HEK293T (cell line): Measurements from ENCODE around the gene DNAAF3.

Experiments
- CTCF ChIA-PET: fragments of 350-600 bp; formaldehyde crosslinking; extraction: SDS; loops from one replicate; lab custom pipeline; 2021; ENCODE audit warnings: antibody characterized with exemption, inconsistent platforms; lab: Yijun Ruan, JAX
- POLR2A ChIA-PET: fragments of 350-600 bp; formaldehyde crosslinking; extraction: SDS; loops from one replicate; lab custom pipeline; 2020; ENCODE audit warnings: antibody characterized with exemption, inconsistent platforms; lab: Yijun Ruan, JAX
- DNase-seq: peaks from one replicate; pipeline ENCODE4 v3.0.0; 2012; ENCODE audit warnings: mixed read lengths; ENCODE audit errors: extremely low spot score
- ARNT ChIP-seq: fragments of 450-650 bp; IDR thresholded peaks from 2 replicates; pipeline ENCODE4 v1.6.1; 2017; ENCODE audit warnings: mild to moderate bottlenecking
- CTBP1 ChIP-seq: fragments of 450-650 bp; IDR thresholded peaks from 2 replicates; pipeline ENCODE4 v1.6.1; 2016; ENCODE audit warnings: borderline replicate concordance
- ELF4 ChIP-seq: fragments of 450-650 bp; IDR thresholded peaks from 2 replicates; pipeline ENCODE4 v1.6.1; 2017; ENCODE audit warnings: antibody characterized with exemption
- FOXK2 ChIP-seq: fragments of 450-650 bp; IDR thresholded peaks from 2 replicates; pipeline ENCODE4 v1.6.1; 2016; ENCODE audit warnings: mild to moderate bottlenecking
- HDGF ChIP-seq: fragments of 450-650 bp; IDR thresholded peaks from 2 replicates; pipeline ENCODE4 v1.6.1; 2017; ENCODE audit warnings: antibody characterized with exemption, borderline replicate concordance
- L3MBTL2 ChIP-seq: fragments of 450-650 bp; conservative IDR thresholded peaks from 2 replicates; pipeline ENCODE4 v1.6.1; 2016; ENCODE audit warnings: mild to moderate bottlenecking
- LEF1 ChIP-seq: fragments of 450-650 bp; IDR thresholded peaks from 2 replicates; pipeline ENCODE4 v1.6.1; 2017; ENCODE audit warnings: mild to moderate bottlenecking, borderline replicate concordance
- NFRKB ChIP-seq: fragments of 450-650 bp; IDR thresholded peaks from 2 replicates; pipeline ENCODE4 v1.6.1; 2016; ENCODE audit warnings: mild to moderate bottlenecking, moderate library complexity
- SUZ12 ChIP-seq: fragments of 450-650 bp; IDR thresholded peaks from 2 replicates; pipeline ENCODE4 v1.6.1; 2016; ENCODE audit warnings: mild to moderate bottlenecking
- TARDBP ChIP-seq: fragments of 450-650 bp; IDR thresholded peaks from 2 replicates; pipeline ENCODE4 v1.6.1; 2016
- ZNF384 ChIP-seq: fragments of 450-650 bp; IDR thresholded peaks from 2 replicates; pipeline ENCODE4 v1.6.1; 2016
- TF ChIP-seq, protein P1 (sequence below): fragments of 450-650 bp; IDR thresholded peaks from 2 replicates; pipeline ENCODE4 v1.6.1; 2016

DNAAF3 gene

DNA sequence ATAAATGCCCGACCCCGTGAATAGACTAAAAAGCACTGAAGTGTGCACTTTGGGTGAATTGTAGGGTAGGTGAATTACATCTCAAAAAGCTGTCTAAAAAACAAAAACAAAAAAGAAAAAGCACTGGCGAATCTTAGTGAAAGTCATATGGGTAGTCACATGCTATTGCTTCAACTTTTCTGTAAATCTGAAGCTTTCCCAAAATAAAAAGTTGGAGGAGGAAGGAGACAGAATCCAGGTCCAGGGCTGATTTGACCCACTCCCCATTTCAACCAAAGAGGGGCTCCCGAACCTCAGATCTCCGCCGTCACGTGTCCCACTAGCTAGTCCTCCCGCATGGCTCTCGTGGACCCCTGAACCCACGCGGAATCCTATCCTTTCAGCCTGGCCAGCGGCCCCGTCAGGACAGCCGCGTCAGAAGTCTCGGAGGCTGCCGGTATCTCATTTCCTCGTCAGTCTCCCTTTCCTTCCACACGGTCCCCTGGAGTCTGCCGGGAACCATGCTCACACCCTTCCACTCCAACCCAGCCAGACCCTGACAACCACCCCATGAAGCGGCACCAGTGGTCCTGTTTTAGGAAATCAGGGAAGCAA lies 55.1 kb downstream of the DNAAF3 start:
- ChIA-PET POLR2A (no interaction called here), CTCF (no interaction called here)
- no peak for DNase-seq
- TF ChIP-seq CTBP1 (no peak), ELF4 (no peak), ZNF384 (no peak), FOXK2 (no peak), SUZ12 (no peak), HDGF (no peak), L3MBTL2 (no peak), NFRKB (no peak)
- TF ChIP-seq, protein P1, sequence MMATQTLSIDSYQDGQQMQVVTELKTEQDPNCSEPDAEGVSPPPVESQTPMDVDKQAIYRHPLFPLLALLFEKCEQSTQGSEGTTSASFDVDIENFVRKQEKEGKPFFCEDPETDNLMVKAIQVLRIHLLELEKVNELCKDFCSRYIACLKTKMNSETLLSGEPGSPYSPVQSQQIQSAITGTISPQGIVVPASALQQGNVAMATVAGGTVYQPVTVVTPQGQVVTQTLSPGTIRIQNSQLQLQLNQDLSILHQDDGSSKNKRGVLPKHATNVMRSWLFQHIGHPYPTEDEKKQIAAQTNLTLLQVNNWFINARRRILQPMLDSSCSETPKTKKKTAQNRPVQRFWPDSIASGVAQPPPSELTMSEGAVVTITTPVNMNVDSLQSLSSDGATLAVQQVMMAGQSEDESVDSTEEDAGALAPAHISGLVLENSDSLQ = no peak

DNA sequence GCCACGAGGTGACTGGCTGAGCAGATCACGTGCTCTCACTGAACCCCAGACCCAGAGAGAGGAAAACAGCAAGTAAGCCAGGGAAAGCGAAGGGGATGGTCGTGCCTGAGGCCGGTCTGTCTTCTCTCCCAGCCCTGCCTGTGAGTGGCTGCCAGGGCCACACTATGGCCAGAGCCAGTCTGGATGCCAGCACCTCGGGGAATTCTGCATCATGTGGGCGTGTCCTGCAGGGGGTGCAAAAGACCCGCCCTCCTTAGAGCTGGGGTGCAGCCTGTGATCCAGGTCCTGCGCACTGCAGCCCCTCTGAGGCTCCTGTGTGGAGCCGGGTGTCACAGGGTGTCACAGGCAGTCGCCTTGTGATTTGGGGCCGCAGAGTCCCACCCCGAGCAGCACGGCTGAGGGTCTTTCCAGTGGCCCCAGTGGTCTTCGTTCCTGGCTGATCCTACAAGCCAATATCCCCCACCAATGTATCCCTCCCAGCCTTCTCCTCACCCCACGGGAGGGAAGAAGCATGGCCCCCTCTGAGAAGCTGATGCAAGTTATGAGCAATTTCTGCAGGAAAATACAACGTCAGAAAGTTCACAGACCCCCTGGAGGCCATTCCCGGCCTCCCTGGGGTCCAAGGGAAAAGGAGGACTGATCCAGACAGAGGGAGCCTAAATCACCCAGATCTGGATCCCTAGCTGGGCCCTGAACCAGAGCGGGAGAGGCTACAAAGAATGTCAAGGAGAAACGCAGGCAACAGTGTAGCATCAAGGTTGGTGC lies 56.7 kb downstream of the DNAAF3 start:
- POLR2A ChIA-PET = no interaction called here
- DNase-seq = no peak
- CTCF ChIA-PET = no interaction called here
- TF ChIP-seq ZNF384 (no peak), NFRKB (no peak), LEF1 (no peak), FOXK2 (no peak), ELF4 (no peak), HDGF (no peak), TARDBP (no peak), ARNT (no peak)
